ENCODE results near the gene SPN.
"Not testable (repeated sequence)": the region's sequence is repeated elsewhere in the genome, so short reads cannot be mapped to it uniquely, and the experiment has no call there.

GRCh38 chr16:29689490-29690351, 26.7 kb downstream of the SPN start:
- not testable (repeated sequence) for TF ChIP-seq POLR2A, CTCF (IDR thresholded peaks at IDR 0.05)
